GM21447 (cell line): ENCODE data around the gene TTC28.

Experiments used
- ATAC-seq: cut with Tn5 transposase; IDR thresholded peaks from one replicate; pipeline ENCODE4 v1.9.1; 2021; ENCODE audit not compliant: unreplicated experiment

TTC28 gene

GRCh38 chr22:28151151-28151816, 528.4 kb downstream of the TTC28 start:
- ATAC-seq: no peak

GRCh38 chr22:28148816-28149465, 530.7 kb downstream of the TTC28 start:
- ATAC-seq: no peak

- no peak for ATAC-seq
Observed at GRCh38 chr22:28147401-28147800, 532.2 kb downstream of the TTC28 start.

GRCh38 chr22:28146401-28147314, 533.0 kb downstream of the TTC28 start:
- no peak for ATAC-seq

- no peak for ATAC-seq
Observed at GRCh38 chr22:28143961-28144745, 535.5 kb downstream of the TTC28 start.

GRCh38 chr22:28143241-28143865, 536.3 kb downstream of the TTC28 start:
- no peak for ATAC-seq

- no peak for ATAC-seq
Observed at GRCh38 chr22:28142361-28142961, 537.2 kb downstream of the TTC28 start.

GRCh38 chr22:28141614-28142013, 538.0 kb downstream of the TTC28 start:
- no peak for ATAC-seq

GRCh38 chr22:28139961-28140360, 539.7 kb downstream of the TTC28 start:
- no peak for ATAC-seq

GRCh38 chr22:28139516-28139915, 540.1 kb downstream of the TTC28 start:
- no peak for ATAC-seq

- no peak for ATAC-seq
Observed at GRCh38 chr22:28137036-28137435, 542.6 kb downstream of the TTC28 start.

- no peak for ATAC-seq
Observed at GRCh38 chr22:28132466-28132865, 547.2 kb downstream of the TTC28 start.

- no peak for ATAC-seq
Observed at GRCh38 chr22:28129319-28129962, 550.2 kb downstream of the TTC28 start.

- ATAC-seq: no peak
Observed at GRCh38 chr22:28128827-28129226, 550.8 kb downstream of the TTC28 start.

GRCh38 chr22:28125799-28126198, 553.8 kb downstream of the TTC28 start:
- no peak for ATAC-seq

GRCh38 chr22:28123989-28124766, 555.5 kb downstream of the TTC28 start:
- ATAC-seq: no peak

GRCh38 chr22:28120691-28121592, 558.7 kb downstream of the TTC28 start:
- no peak for ATAC-seq
